Neural progenitor cell (in vitro differentiated cells): ENCODE data around the gene NUDT6. TPM values are rescaled to one million over a fixed set of nuclear protein-coding genes. Genes with fewer than 3 reads are reported as not detected.

Experiments used
- DNase-seq: peaks from one replicate; pipeline ENCODE4 v3.0.0-alpha.2; 2016; ENCODE audit warnings: low spot score
- H2AFZ ChIP-seq: fragments of 200-600 bp; sonication (generic); replicated peaks from 2 replicates; pipeline ENCODE4 v1.6.1; 2016; ENCODE audit warnings: antibody characterized with exemption
- H3F3A ChIP-seq: fragments of 200-600 bp; sonication (generic); 2 replicates; pipeline ENCODE4 v1.6.1; 2016; ENCODE audit warnings: antibody characterized with exemption, low read depth
- H3K27ac ChIP-seq: fragments of 200-600 bp; sonication (generic); 2 replicates; pipeline ENCODE4 v1.5.1; 2016; ENCODE audit warnings: mild to moderate bottlenecking
- H3K27me3 ChIP-seq: fragments of 200-600 bp; sonication (generic); 2 replicates; pipeline ENCODE4 v1.6.1; 2016; ENCODE audit warnings: mild to moderate bottlenecking, moderate library complexity
- H3K36me3 ChIP-seq: fragments of 200-600 bp; sonication (generic); 2 replicates; pipeline ENCODE4 v1.5.1; 2016
- H3K4me1 ChIP-seq: fragments of 200-600 bp; sonication (generic); 2 replicates; pipeline ENCODE4 v1.6.1; 2016; ENCODE audit warnings: mixed run types
- H3K4me2 ChIP-seq: fragments of 200-600 bp; sonication (generic); 2 replicates; pipeline ENCODE4 v1.6.1; 2016
- H3K4me3 ChIP-seq: fragments of 200-600 bp; sonication (generic); 2 replicates; pipeline ENCODE4 v1.5.1; 2016
- H3K79me2 ChIP-seq: fragments of 200-600 bp; sonication (generic); 2 replicates; pipeline ENCODE4 v1.6.1; 2016; ENCODE audit warnings: low read depth
- H3K9ac ChIP-seq: fragments of 200-600 bp; sonication (generic); 2 replicates; pipeline ENCODE4 v1.6.1; 2016
- H3K9me3 ChIP-seq: fragments of 200-600 bp; sonication (generic); 2 replicates; pipeline ENCODE4 v1.5.1; 2016; ENCODE audit warnings: low read depth
- H4K20me1 ChIP-seq: fragments of 200-600 bp; sonication (generic); 2 replicates; pipeline ENCODE4 v1.6.1; 2016; ENCODE audit warnings: low read depth
- H3K27ac Mint-ChIP-seq: 3 replicates; pipeline ENCODE4 v1.8.0; 2021; ENCODE audit warnings: mixed read lengths
- H3K27me3 Mint-ChIP-seq: 2 replicates; pipeline ENCODE4 v1.8.0; 2022; ENCODE audit warnings: low read depth, mild to moderate bottlenecking, inconsistent platforms, moderate library complexity, mixed read lengths; ENCODE audit not compliant: insufficient read depth
- H3K36me3 Mint-ChIP-seq: 3 replicates; pipeline ENCODE4 v1.8.0; 2021; ENCODE audit warnings: mixed read lengths
- H3K4me1 Mint-ChIP-seq: 3 replicates; pipeline ENCODE4 v1.8.0; 2021; ENCODE audit warnings: mixed read lengths
- H3K4me3 Mint-ChIP-seq: 3 replicates; pipeline ENCODE4 v1.8.0; 2021; ENCODE audit warnings: mild to moderate bottlenecking, moderate library complexity, mixed read lengths
- H3K9me3 Mint-ChIP-seq: 3 replicates; pipeline ENCODE4 v1.8.0; 2020; ENCODE audit warnings: mixed read lengths
- EZH2 ChIP-seq: fragments of 200-600 bp; sonication (generic); IDR thresholded peaks from 2 replicates; pipeline ENCODE4 v1.6.1; 2017; ENCODE audit warnings: antibody characterized with exemption, mild to moderate bottlenecking, moderate library complexity
- EZH2phosphoT487 ChIP-seq: fragments of 200-600 bp; sonication (generic); IDR thresholded peaks from 2 replicates; pipeline ENCODE4 v1.6.1; 2017; ENCODE audit warnings: antibody characterized with exemption
- total RNA-seq: library from RNA; depleted of rRNA; stranded (reverse); fragments of >200 nt; gene quantifications from 2 replicates; pipeline ENCODE4 v1.2.3, GENCODE V29; 2015; ENCODE audit warnings: low replicate concordance
- TF ChIP-seq, protein P1 (sequence below): fragments of 200-600 bp; sonication (generic); IDR thresholded peaks from 2 replicates; pipeline ENCODE4 v1.5.1; 2017; ENCODE audit warnings: antibody characterized with exemption, mild to moderate bottlenecking

The NUDT6 gene
- total RNA-seq, 1 donor from 2014 or later, result 20.9 TPM

DNA sequence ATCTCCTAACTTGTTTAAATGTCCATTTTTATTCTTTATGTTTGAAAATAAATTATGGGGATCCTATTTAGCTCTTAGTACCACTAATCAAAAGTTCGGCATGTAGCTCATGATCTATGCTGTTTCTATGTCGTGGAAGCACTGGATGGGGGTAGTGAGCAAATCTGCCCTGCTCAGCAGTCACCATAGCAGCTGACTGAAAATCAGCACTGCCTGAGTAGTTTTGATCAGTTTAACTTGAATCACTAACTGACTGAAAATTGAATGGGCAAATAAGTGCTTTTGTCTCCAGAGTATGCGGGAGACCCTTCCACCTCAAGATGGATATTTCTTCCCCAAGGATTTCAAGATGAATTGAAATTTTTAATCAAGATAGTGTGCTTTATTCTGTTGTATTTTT is 27.6 kb downstream of the NUDT6 start:
- Histone ChIP-seq H3K79me2 (peaks cover 13% of the 10 kb centered on the region), H3K36me3 (peaks cover 32% of the 10 kb centered on the region), H3K4me2 (no peak overlapping the region), H3K4me1 (no peaks in the 10 kb centered on the region), H3K9me3 (no peaks in the 10 kb centered on the region), H4K20me1 (no peaks in the 10 kb centered on the region), H3F3A (peaks cover 46% of the 10 kb centered on the region), H3K4me3 (no peak overlapping the region), H3K27me3 (no peaks in the 10 kb centered on the region), H3K9ac (no peak overlapping the region), H3K27ac (no peak overlapping the region), H2AFZ (no peak overlapping the region)
- no peak overlapping the region for H3K4me3 Mint-ChIP-seq
- no peaks in the 10 kb centered on the region for H3K9me3 Mint-ChIP-seq
- peaks cover 10% of the 10 kb centered on the region for H3K36me3 Mint-ChIP-seq
- TF ChIP-seq, protein P1, sequence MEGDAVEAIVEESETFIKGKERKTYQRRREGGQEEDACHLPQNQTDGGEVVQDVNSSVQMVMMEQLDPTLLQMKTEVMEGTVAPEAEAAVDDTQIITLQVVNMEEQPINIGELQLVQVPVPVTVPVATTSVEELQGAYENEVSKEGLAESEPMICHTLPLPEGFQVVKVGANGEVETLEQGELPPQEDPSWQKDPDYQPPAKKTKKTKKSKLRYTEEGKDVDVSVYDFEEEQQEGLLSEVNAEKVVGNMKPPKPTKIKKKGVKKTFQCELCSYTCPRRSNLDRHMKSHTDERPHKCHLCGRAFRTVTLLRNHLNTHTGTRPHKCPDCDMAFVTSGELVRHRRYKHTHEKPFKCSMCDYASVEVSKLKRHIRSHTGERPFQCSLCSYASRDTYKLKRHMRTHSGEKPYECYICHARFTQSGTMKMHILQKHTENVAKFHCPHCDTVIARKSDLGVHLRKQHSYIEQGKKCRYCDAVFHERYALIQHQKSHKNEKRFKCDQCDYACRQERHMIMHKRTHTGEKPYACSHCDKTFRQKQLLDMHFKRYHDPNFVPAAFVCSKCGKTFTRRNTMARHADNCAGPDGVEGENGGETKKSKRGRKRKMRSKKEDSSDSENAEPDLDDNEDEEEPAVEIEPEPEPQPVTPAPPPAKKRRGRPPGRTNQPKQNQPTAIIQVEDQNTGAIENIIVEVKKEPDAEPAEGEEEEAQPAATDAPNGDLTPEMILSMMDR, result no peak
- TF ChIP-seq EZH2 (no peak), EZH2phosphoT487 (no peak)
- H3K4me1 Mint-ChIP-seq, result peaks cover 4% of the 10 kb centered on the region
- no peaks in the 10 kb centered on the region for H3K27me3 Mint-ChIP-seq
- DNase-seq, result no peak
- no peak overlapping the region for H3K27ac Mint-ChIP-seq

DNA sequence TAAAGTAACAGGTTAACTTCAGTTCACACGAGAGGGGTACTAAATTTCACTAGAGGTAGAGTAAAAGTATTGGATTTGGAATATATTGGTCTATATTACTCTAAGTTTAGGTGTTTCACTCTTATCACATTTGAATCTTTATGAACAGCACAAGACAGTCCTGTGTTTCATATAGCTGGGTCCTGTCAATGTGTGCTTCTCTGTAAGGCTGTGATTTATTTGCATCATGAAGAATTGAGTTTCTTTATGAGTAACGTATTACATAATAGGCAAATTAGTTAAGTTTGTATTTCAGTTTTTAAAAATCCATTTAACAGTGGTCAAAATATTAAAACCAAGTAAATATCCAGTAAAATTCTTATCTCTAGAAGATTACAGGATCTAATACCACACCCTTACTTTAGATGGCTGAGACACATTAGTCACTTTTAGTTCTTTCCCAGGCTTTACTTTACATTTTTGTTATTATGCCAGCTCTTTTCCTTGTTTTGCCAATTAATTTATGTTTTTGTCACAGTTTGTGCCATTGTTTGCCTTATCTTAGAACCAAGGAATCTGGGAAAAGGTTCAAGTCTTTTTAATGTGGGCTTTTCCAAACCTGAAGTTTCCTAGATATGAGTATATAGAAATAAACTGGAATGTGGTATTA is 32.1 kb downstream of the NUDT6 start:
- Histone ChIP-seq H4K20me1 (no peaks in the 10 kb centered on the region), H2AFZ (no peak overlapping the region), H3K79me2 (peaks cover 50% of the 10 kb centered on the region), H3K9ac (no peak overlapping the region), H3K27me3 (no peaks in the 10 kb centered on the region), H3K27ac (no peak overlapping the region), H3K9me3 (no peaks in the 10 kb centered on the region), H3K4me2 (no peak overlapping the region), H3F3A (peaks cover 33% of the 10 kb centered on the region), H3K4me1 (no peaks in the 10 kb centered on the region), H3K4me3 (no peak overlapping the region), H3K36me3 (peaks cover 22% of the 10 kb centered on the region)
- no peak overlapping the region for H3K4me3 Mint-ChIP-seq
- H3K36me3 Mint-ChIP-seq, result peaks cover 14% of the 10 kb centered on the region
- no peak overlapping the region for H3K27ac Mint-ChIP-seq
- TF ChIP-seq EZH2 (no peak), EZH2phosphoT487 (no peak)
- TF ChIP-seq, protein P1, result no peak
- no peaks in the 10 kb centered on the region for H3K9me3 Mint-ChIP-seq
- peaks cover 4% of the 10 kb centered on the region for H3K4me1 Mint-ChIP-seq
- no peaks in the 10 kb centered on the region for H3K27me3 Mint-ChIP-seq
- DNase-seq, result no peak

DNA sequence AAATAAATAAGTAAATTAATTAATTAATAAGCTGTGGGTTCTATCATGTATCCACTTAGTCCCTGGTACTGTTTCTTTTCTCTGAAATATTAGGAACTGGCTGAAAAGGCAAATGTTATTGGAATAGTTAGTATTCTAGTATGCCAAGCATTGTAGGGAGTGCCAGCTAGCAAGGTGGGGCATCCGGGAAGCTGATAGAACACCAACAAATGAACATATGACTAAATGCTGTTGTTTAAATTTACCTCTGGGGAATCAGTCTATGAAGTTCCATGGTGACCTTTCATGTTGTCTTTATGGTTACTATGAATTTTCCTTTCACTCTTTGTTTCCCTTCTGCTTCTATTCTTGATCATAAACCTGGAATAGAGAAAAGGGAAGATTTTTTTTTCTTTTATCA is 32.7 kb downstream of the NUDT6 start:
- H3K4me1 Mint-ChIP-seq, result peaks cover under 1% of the 10 kb centered on the region
- DNase-seq, result no peak
- H3K9me3 Mint-ChIP-seq, result no peaks in the 10 kb centered on the region
- Histone ChIP-seq H3K79me2 (peaks cover 54% of the 10 kb centered on the region), H3K4me3 (no peak overlapping the region), H2AFZ (no peak overlapping the region), H3K27me3 (no peaks in the 10 kb centered on the region), H3K4me2 (no peak overlapping the region), H3K36me3 (peaks cover 22% of the 10 kb centered on the region), H3K4me1 (no peaks in the 10 kb centered on the region), H3K9ac (no peak overlapping the region), H4K20me1 (no peaks in the 10 kb centered on the region), H3F3A (peaks cover 33% of the 10 kb centered on the region), H3K9me3 (no peaks in the 10 kb centered on the region), H3K27ac (no peak overlapping the region)
- no peak overlapping the region for H3K4me3 Mint-ChIP-seq
- TF ChIP-seq EZH2phosphoT487 (no peak), EZH2 (no peak)
- TF ChIP-seq, protein P1, result no peak
- H3K27ac Mint-ChIP-seq, result no peak overlapping the region
- H3K36me3 Mint-ChIP-seq, result peaks cover 14% of the 10 kb centered on the region
- no peaks in the 10 kb centered on the region for H3K27me3 Mint-ChIP-seq
